Measurements from ENCODE around the gene DGCR2.
"Not testable (repeated sequence)": the region's sequence is repeated elsewhere in the genome, so short reads cannot be mapped to it uniquely, and the experiment has no call there.

The DGCR2 gene

GRCh38 chr22:19043121-19044085 lies 78.8 kb downstream of the DGCR2 start:
- DNase-seq (ENCODE audit: low read depth in 2 of 3, low spot score in 1 of 3): no peak

- no peak for DNase-seq (ENCODE audit: low read depth in 2 of 3, low spot score in 1 of 3)
Observed at GRCh38 chr22:19042285-19043120, 79.7 kb downstream of the DGCR2 start.

- no peak for DNase-seq (ENCODE audit: low read depth in 2 of 3, low spot score in 1 of 3)
Observed at GRCh38 chr22:19041704-19042074, 80.5 kb downstream of the DGCR2 start.

- DNase-seq (ENCODE audit: low read depth in 2 of 3, low spot score in 1 of 3): no peak
Observed at GRCh38 chr22:19040888-19041703, 81.1 kb downstream of the DGCR2 start.

GRCh38 chr22:19040391-19040861 lies 81.8 kb downstream of the DGCR2 start:
- no peak for DNase-seq (ENCODE audit: low read depth in 2 of 3, low spot score in 1 of 3)

- no peak for DNase-seq (ENCODE audit: low read depth in 2 of 3, low spot score in 1 of 3)
Observed at GRCh38 chr22:19039796-19040280, 82.4 kb downstream of the DGCR2 start.

- no peak for DNase-seq (ENCODE audit: low read depth in 2 of 3, low spot score in 1 of 3)
Observed at GRCh38 chr22:19039448-19039780, 82.8 kb downstream of the DGCR2 start.

- no peak for DNase-seq (ENCODE audit: low read depth in 2 of 3, low spot score in 1 of 3)
Observed at GRCh38 chr22:19038728-19039447, 83.3 kb downstream of the DGCR2 start.

GRCh38 chr22:19038164-19038546 lies 84.1 kb downstream of the DGCR2 start:
- no peak for DNase-seq (ENCODE audit: low read depth in 2 of 3, low spot score in 1 of 3)

- no peak for DNase-seq (ENCODE audit: low read depth in 2 of 3, low spot score in 1 of 3)
Observed at GRCh38 chr22:19037282-19038163, 84.7 kb downstream of the DGCR2 start.

GRCh38 chr22:19036523-19037273 lies 85.5 kb downstream of the DGCR2 start:
- no peak for DNase-seq (ENCODE audit: low read depth in 2 of 3, low spot score in 1 of 3)

GRCh38 chr22:19036229-19036522 lies 86.0 kb downstream of the DGCR2 start:
- DNase-seq (ENCODE audit: low read depth in 2 of 3, low spot score in 1 of 3): no peak

GRCh38 chr22:19035474-19036228 lies 86.6 kb downstream of the DGCR2 start:
- no peak for DNase-seq (ENCODE audit: low read depth in 2 of 3, low spot score in 1 of 3)

GRCh38 chr22:19035126-19035473 lies 87.1 kb downstream of the DGCR2 start:
- not testable (repeated sequence) for DNase-seq (ENCODE audit: low read depth in 2 of 3, low spot score in 1 of 3)

GRCh38 chr22:19034724-19035120 lies 87.5 kb downstream of the DGCR2 start:
- DNase-seq (ENCODE audit: low read depth in 2 of 3, low spot score in 1 of 3): not testable (repeated sequence)

GRCh38 chr22:19034031-19034723 lies 88.0 kb downstream of the DGCR2 start:
- not testable (repeated sequence) for DNase-seq (ENCODE audit: low read depth in 2 of 3, low spot score in 1 of 3)

- DNase-seq (ENCODE audit: low read depth in 2 of 3, low spot score in 1 of 3): not testable (repeated sequence)
Observed at GRCh38 chr22:19033568-19033905, 88.7 kb downstream of the DGCR2 start.
